H9 (cell line): ENCODE measurements around the gene ATP8B2. TPM values are rescaled to one million over a fixed set of nuclear protein-coding genes. Genes with fewer than 3 reads are reported as not detected.

Source experiments
- DNase-seq: peaks from one replicate; pipeline ENCODE4 v3.0.0-alpha.2; 2017
- H2AFZ ChIP-seq: one replicate; pipeline ENCODE4 v1.6.1; 2013; ENCODE audit warnings: mild to moderate bottlenecking, low read length, control low read depth, moderate library complexity
- H2AK5ac ChIP-seq: 2 replicates; pipeline ENCODE4 v1.6.1; 2013; ENCODE audit warnings: low read length, control low read depth, mixed read lengths; ENCODE audit not compliant: insufficient read length
- H2BK120ac ChIP-seq: one replicate; pipeline ENCODE4 v1.6.1; 2013; ENCODE audit warnings: low read depth, mild to moderate bottlenecking, low read length, control low read depth, inconsistent platforms; ENCODE audit not compliant: poor library complexity, severe bottlenecking
- H2BK12ac ChIP-seq: 2 replicates; pipeline ENCODE4 v1.6.1; 2013; ENCODE audit warnings: low read length, control low read depth, mixed read lengths, low read depth; ENCODE audit not compliant: insufficient read length
- H2BK15ac ChIP-seq: 2 replicates; pipeline ENCODE4 v1.6.1; 2013; ENCODE audit warnings: low read depth, low read length, control low read depth
- H2BK20ac ChIP-seq: one replicate; pipeline ENCODE4 v1.6.1; 2013; ENCODE audit warnings: low read depth, mild to moderate bottlenecking, low read length, control low read depth, inconsistent platforms; ENCODE audit not compliant: poor library complexity, severe bottlenecking
- H2BK5ac ChIP-seq: 2 replicates; pipeline ENCODE4 v1.6.1; 2013; ENCODE audit warnings: low read length, control low read depth, mixed read lengths; ENCODE audit not compliant: insufficient read length
- H3K14ac ChIP-seq: 2 replicates; pipeline ENCODE4 v1.6.1; 2013; ENCODE audit warnings: low read length, control low read depth; ENCODE audit not compliant: insufficient read depth
- H3K18ac ChIP-seq: 2 replicates; pipeline ENCODE4 v1.6.1; 2013; ENCODE audit warnings: low read depth, mild to moderate bottlenecking, mixed read lengths, low read length, control low read depth; ENCODE audit not compliant: insufficient read length
- H3K23ac ChIP-seq: 2 replicates; pipeline ENCODE4 v1.6.1; 2013; ENCODE audit warnings: low read length, control low read depth, mixed read lengths, low read depth; ENCODE audit not compliant: insufficient read length
- H3K23me2 ChIP-seq: 2 replicates; pipeline ENCODE4 v1.6.1; 2013; ENCODE audit warnings: low read depth, mild to moderate bottlenecking, mixed read lengths, low read length, control low read depth; ENCODE audit not compliant: insufficient read length, poor library complexity, severe bottlenecking
- H3K27ac ChIP-seq: 2 replicates; pipeline ENCODE4 v1.5.1; 2013; ENCODE audit warnings: low read length, control low read depth, mixed read lengths, low read depth; ENCODE audit not compliant: insufficient read length
- H3K27me3 ChIP-seq: 2 replicates; pipeline ENCODE4 v1.6.1; 2013; ENCODE audit warnings: low read length, control low read depth, inconsistent platforms; ENCODE audit not compliant: insufficient read depth
- H3K4ac ChIP-seq: 2 replicates; pipeline ENCODE4 v1.6.1; 2013; ENCODE audit warnings: low read depth, mild to moderate bottlenecking, control low read depth, inconsistent platforms, low read length, moderate library complexity
- H3K4me1 ChIP-seq: 2 replicates; pipeline ENCODE4 v1.6.1; 2013; ENCODE audit warnings: low read length, control low read depth, inconsistent platforms; ENCODE audit not compliant: insufficient read depth
- H3K4me2 ChIP-seq: 2 replicates; pipeline ENCODE4 v1.6.1; 2013; ENCODE audit warnings: low read length, control low read depth, mixed read lengths; ENCODE audit not compliant: insufficient read length, insufficient read depth
- H3K56ac ChIP-seq: 2 replicates; pipeline ENCODE4 v1.6.1; 2013; ENCODE audit warnings: low read depth, mild to moderate bottlenecking, mixed read lengths, low read length, control low read depth; ENCODE audit not compliant: insufficient read length
- H3K79me1 ChIP-seq: 2 replicates; pipeline ENCODE4 v1.6.1; 2013; ENCODE audit warnings: low read depth, mild to moderate bottlenecking, moderate library complexity, low read length, control low read depth, inconsistent platforms; ENCODE audit not compliant: insufficient read depth, poor library complexity, severe bottlenecking
- H3K79me2 ChIP-seq: 2 replicates; pipeline ENCODE4 v1.6.1; 2013; ENCODE audit warnings: low read length, control low read depth, inconsistent platforms; ENCODE audit not compliant: insufficient read depth
- H3K9ac ChIP-seq: 2 replicates; pipeline ENCODE4 v1.6.1; 2013; ENCODE audit warnings: low read length, control low read depth, mixed read lengths; ENCODE audit not compliant: insufficient read length; ENCODE audit errors: extremely low read depth
- H3K9me3 ChIP-seq: one replicate; pipeline ENCODE4 v1.6.1; 2013; ENCODE audit warnings: low read depth, low read length, inconsistent platforms; ENCODE audit not compliant: control insufficient read depth
- H3T11ph ChIP-seq: one replicate; pipeline ENCODE4 v1.6.1; 2013; ENCODE audit warnings: mild to moderate bottlenecking, low read length, control low read depth, inconsistent platforms
- H4K20me1 ChIP-seq: one replicate; pipeline ENCODE4 v1.6.1; 2013; ENCODE audit not compliant: control insufficient read depth, insufficient read length, insufficient read depth
- H4K5ac ChIP-seq: 2 replicates; pipeline ENCODE4 v1.6.1; 2013; ENCODE audit warnings: low read depth, mild to moderate bottlenecking, mixed read lengths, low read length, control low read depth; ENCODE audit not compliant: insufficient read length
- H4K8ac ChIP-seq: replicated peaks from 2 replicates; pipeline ENCODE4 v1.6.1; 2013; ENCODE audit warnings: low read length, control low read depth, mixed read lengths, low read depth; ENCODE audit not compliant: insufficient read length
- H4K91ac ChIP-seq: 2 replicates; pipeline ENCODE4 v1.6.1; 2013; ENCODE audit warnings: low read depth, mild to moderate bottlenecking, moderate library complexity, mixed read lengths, low read length, control low read depth; ENCODE audit not compliant: insufficient read length
- H3K27ac Mint-ChIP-seq, 3 experiments: 2 replicates in 2 of 3; 3 replicates in 1 of 3; pipeline ENCODE4 v1.8.0; 2020 to 2021; ENCODE audit warnings: mixed read lengths in 3 of 3, mild to moderate bottlenecking in 1 of 3, moderate library complexity in 1 of 3
- H3K27me3 Mint-ChIP-seq: 2 replicates; pipeline ENCODE4 v1.8.0; 2021; ENCODE audit warnings: low read depth, mild to moderate bottlenecking, moderate library complexity, mixed read lengths
- H3K36me3 Mint-ChIP-seq, 3 experiments: 2 replicates in 2 of 3; 3 replicates in 1 of 3; pipeline ENCODE4 v1.8.0; 2020 to 2021; ENCODE audit warnings: low read depth in 3 of 3, mixed read lengths in 3 of 3; ENCODE audit not compliant: insufficient read depth in 1 of 3
- H3K4me1 Mint-ChIP-seq, 2 experiments: 2 replicates each; pipeline ENCODE4 v1.8.0; 2020; ENCODE audit warnings: mixed read lengths in 2 of 2
- H3K4me3 Mint-ChIP-seq, 2 experiments: 2 replicates in 1 of 2; 3 replicates in 1 of 2; pipeline ENCODE4 v1.8.0; 2020 to 2021; ENCODE audit warnings: mild to moderate bottlenecking in 2 of 2, mixed read lengths in 2 of 2, moderate library complexity in 1 of 2
- H3K9me3 Mint-ChIP-seq, 2 experiments: 2 replicates in 1 of 2; 3 replicates in 1 of 2; pipeline ENCODE4 v1.8.0; 2020; ENCODE audit warnings: mild to moderate bottlenecking in 2 of 2, mixed read lengths in 2 of 2, moderate library complexity in 1 of 2
- CTCF ChIP-seq: fragments of 200-600 bp; sonication (generic); conservative IDR thresholded peaks from 3 replicates; pipeline ENCODE4 v1.8.0; 2021; ENCODE audit warnings: antibody characterized with exemption, mild to moderate bottlenecking
- WGBS: extraction: QIAGEN DNeasy Blood & Tissue Kit; methylation state at CpG from one replicate; pipeline ENCODE4 v1.1.7; 2013; ENCODE audit warnings: missing lambda C conversion rate, low lambda C conversion rate, mixed read lengths; ENCODE audit not compliant: insufficient read length; ENCODE audit errors: extremely low coverage; 5-methylcytosine and 5-hydroxymethylcytosine counted together
- total RNA-seq: library from RNA; stranded (reverse); gene quantifications from 2 replicates; pipeline ENCODE4 v1.2.1, GENCODE V29; 2021

Gene ATP8B2
- total RNA-seq, 1 experiment from 2014 or later, result 37.6 TPM

- Histone ChIP-seq H3K23ac (no peak overlapping the region), H3K9me3 (no peaks in the 10 kb centered on the region), H2BK15ac (no peak overlapping the region), H2AK5ac (no peak overlapping the region), H4K5ac (no peak overlapping the region), H3T11ph (no peak overlapping the region), H4K20me1 (no peaks in the 10 kb centered on the region), H3K79me1 (no peaks in the 10 kb centered on the region), H3K79me2 (no peaks in the 10 kb centered on the region), H2BK12ac (no peak overlapping the region), H3K4ac (no peak overlapping the region), H3K4me2 (no peak overlapping the region), H4K8ac (no peak overlapping the region), H4K91ac (no peak overlapping the region), H3K18ac (no peak overlapping the region), H3K56ac (no peak overlapping the region), H3K4me1 (no peaks in the 10 kb centered on the region), H2AFZ (no peak overlapping the region), H2BK20ac (no peak overlapping the region), H2BK120ac (no peak overlapping the region), H3K9ac (no peak overlapping the region), H3K27me3 (no peaks in the 10 kb centered on the region), H3K27ac (no peak overlapping the region), H2BK5ac (no peak overlapping the region), H3K23me2 (no peaks in the 10 kb centered on the region), H3K14ac (no peak overlapping the region)
- Mint-ChIP-seq H3K27ac (no peak overlapping the region; a peak in 1 of 7 replicates), H3K9me3 (peaks cover 11 to 19% of the 10 kb centered on the region in 2 experiments), H3K36me3 (peaks cover 0 to 5% (median 1%) of the 10 kb centered on the region in 3 experiments; a peak in 4 of 7 replicates), H3K4me3 (no peak overlapping the region), H3K4me1 (no peaks in the 10 kb centered on the region), H3K27me3 (no peaks in the 10 kb centered on the region)
- TF ChIP-seq CTCF, result no peak
- no peak for DNase-seq
- WGBS, result no CpG with 5 or more reads among the region's 9 CpGs
These were observed 65.9 kb downstream of the ATP8B2 start for GRCh38 chr1:154391086-154391770.
